Lower lobe of right lung (tissue), 2 donors: ENCODE data around the gene SORBS2. TPM values are rescaled to one million over a fixed set of nuclear protein-coding genes. Genes with fewer than 3 reads are reported as not detected.

Source experiments
- ATAC-seq, 2 donors: fragments of 200-7000 bp; cut with Tn5 transposase; one replicate each; pipeline ENCODE4 v1.9.1; 2020 to 2022; ENCODE audit warnings: mild to moderate bottlenecking in 2 of 2, moderate library complexity in 2 of 2
- DNase-seq: peaks from one replicate; pipeline ENCODE4 v3.0.0-alpha.2; 2020
- H3K27ac ChIP-seq: fragments of 200-600 bp; one replicate; pipeline ENCODE4 v1.8.0; 2022
- H3K27me3 ChIP-seq: fragments of 200-600 bp; one replicate; pipeline ENCODE4 v1.8.0; 2022; ENCODE audit warnings: low read depth
- H3K36me3 ChIP-seq: fragments of 200-600 bp; one replicate; pipeline ENCODE4 v1.8.0; 2022; ENCODE audit warnings: mild to moderate bottlenecking
- H3K4me1 ChIP-seq: fragments of 200-600 bp; one replicate; pipeline ENCODE4 v1.8.0; 2022
- H3K4me3 ChIP-seq: fragments of 200-600 bp; one replicate; pipeline ENCODE4 v1.8.0; 2022; ENCODE audit warnings: mild to moderate bottlenecking
- H3K9me3 ChIP-seq: fragments of 200-600 bp; one replicate; pipeline ENCODE4 v1.8.0; 2022
- CTCF ChIP-seq: fragments of 200-600 bp; IDR thresholded peaks from one replicate; pipeline ENCODE4 v1.8.0; 2022; ENCODE audit warnings: antibody characterized with exemption, mild to moderate bottlenecking
- intact Hi-C: fragments of 100-400 bp; cut with DNase I; formaldehyde crosslinking; loops from one replicate; pipeline ENCODE4 v1.11.0; 2022
- total RNA-seq: library from RNA; stranded (reverse); fragmentation: NEBNext Ultra II Directional; extraction: Animal tissue kit (Norgen Biotek cat#: 25700); gene quantifications from one replicate; pipeline ENCODE4 v1.2.1, GENCODE V29; 2021
- donor health status: DM: no; HTN: yes; CAD: no; lungs with severe emphysema.

SORBS2 gene
- total RNA-seq, 1 donor from 2014 or later = 49.3 TPM

- TF ChIP-seq CTCF = no peak
- intact Hi-C loops = no loop called here
- H3K9me3 ChIP-seq = no peaks in the 10 kb centered on the region
- H3K27ac ChIP-seq = no peak overlapping the region
- ATAC-seq = no peak
- no peak overlapping the region for H3K4me3 ChIP-seq
- H3K27me3 ChIP-seq = no peaks in the 10 kb centered on the region
- DNase-seq = no peak
- no peaks in the 10 kb centered on the region for H3K36me3 ChIP-seq
- peaks cover 30% of the 10 kb centered on the region for H3K4me1 ChIP-seq
Observed at GRCh38 chr4:185834778-185835177, 22.8 kb upstream of the SORBS2 start.

- ATAC-seq = no peak
- Histone ChIP-seq H3K4me1 (peaks cover 24% of the 10 kb centered on the region), H3K4me3 (no peak overlapping the region)
Observed at GRCh38 chr4:185834088-185834487, 22.1 kb upstream of the SORBS2 start.

GRCh38 chr4:185833055-185833598, 21.1 kb upstream of the SORBS2 start:
- Histone ChIP-seq H3K4me1 (peaks cover 15% of the 10 kb centered on the region), H3K36me3 (no peaks in the 10 kb centered on the region), H3K27me3 (no peaks in the 10 kb centered on the region), H3K4me3 (no peak overlapping the region), H3K9me3 (no peaks in the 10 kb centered on the region), H3K27ac (no peak overlapping the region)
- intact Hi-C loops = no loop called here
- DNase-seq (no peak), ATAC-seq (no peak)
- TF ChIP-seq CTCF = no peak

More at GRCh38 chr4:185834088-185834487, 22.1 kb upstream of the SORBS2 start:
- intact Hi-C loops = no loop called here
- no peak for TF ChIP-seq CTCF
- Histone ChIP-seq H3K27ac (no peak overlapping the region), H3K36me3 (no peaks in the 10 kb centered on the region), H3K27me3 (no peaks in the 10 kb centered on the region), H3K9me3 (no peaks in the 10 kb centered on the region)
- DNase-seq = no peak

- H3K4me3 ChIP-seq = no peak overlapping the region
- H3K27me3 ChIP-seq = no peaks in the 10 kb centered on the region
- H3K4me1 ChIP-seq = no peaks in the 10 kb centered on the region
- TF ChIP-seq CTCF = no peak
- H3K36me3 ChIP-seq = no peaks in the 10 kb centered on the region
- H3K9me3 ChIP-seq = no peaks in the 10 kb centered on the region
- DNase-seq (no peak), ATAC-seq (no peak)
- intact Hi-C loops = no loop called here
- H3K27ac ChIP-seq = no peak overlapping the region
Observed at GRCh38 chr4:185831125-185831815, 19.3 kb upstream of the SORBS2 start.

- DNase-seq (no peak), ATAC-seq (no peak)
- intact Hi-C loops = no loop called here
- Histone ChIP-seq H3K27me3 (no peaks in the 10 kb centered on the region), H3K9me3 (no peaks in the 10 kb centered on the region), H3K27ac (no peak overlapping the region), H3K36me3 (no peaks in the 10 kb centered on the region), H3K4me1 (no peaks in the 10 kb centered on the region), H3K4me3 (no peak overlapping the region)
- no peak for TF ChIP-seq CTCF
Observed at GRCh38 chr4:185830263-185830994, 18.4 kb upstream of the SORBS2 start.
